ENCODE data around the gene ZMYM1. TPM values are rescaled to one million over a fixed set of nuclear protein-coding genes. Genes with fewer than 3 reads are reported as not detected.
"Not testable (repeated sequence)": the region's sequence is repeated elsewhere in the genome, so short reads cannot be mapped to it uniquely, and the experiment has no call there.

The ZMYM1 gene
- total RNA-seq, 4 donors from 2014 or later = 7.3 to 19.1 (median 14.5) TPM

DNA sequence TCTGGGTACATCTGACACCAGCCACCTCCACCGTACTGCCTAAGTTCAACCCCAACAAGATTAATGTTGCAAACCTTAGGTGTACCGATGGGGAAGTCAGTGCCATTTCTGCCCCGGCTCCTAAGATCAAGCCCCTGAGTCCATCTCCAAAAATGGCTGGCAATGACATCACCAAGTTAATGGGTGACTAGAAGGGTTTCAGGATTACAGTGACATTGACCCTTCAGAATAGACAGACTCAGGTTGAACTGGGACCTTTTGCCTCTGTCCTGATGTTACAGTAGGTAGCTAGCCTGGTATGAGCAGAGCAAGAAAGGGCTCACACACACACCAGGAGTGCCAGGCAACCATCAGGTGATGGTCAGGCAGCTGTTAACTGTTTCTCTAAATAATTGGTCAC lies 25.8 kb upstream of the ZMYM1 start:
- DNase-seq (ENCODE audit: extremely low spot score) = peak; percentile 50
- Histone ChIP-seq H3K36me3 (no peaks in the 10 kb centered on the region), H3K27ac (replicated peaks in 1 of 4) (no peak overlapping the region), H3K9me3 (no peaks in the 10 kb centered on the region), H3K4me1 (no peaks in the 10 kb centered on the region), H3K4me3 (no peak overlapping the region), H3K27me3 (peaks cover 0 to 5% (median 0%) of the 10 kb centered on the region in 4 donors)
- WGBS = 88% methylated on average over 3 of the region's 3 CpGs
- intact Hi-C loops (cut with DNase I) = no loop called here
- TF ChIP-seq EP300 (IDR thresholded peaks at IDR 0.05) (no peak), POLR2AphosphoS5 (IDR thresholded peaks at IDR 0.05) (no peak), POLR2A (IDR thresholded peaks at IDR 0.05; ENCODE audit: low read depth) (no peak)
- TF ChIP-seq, protein P1, sequence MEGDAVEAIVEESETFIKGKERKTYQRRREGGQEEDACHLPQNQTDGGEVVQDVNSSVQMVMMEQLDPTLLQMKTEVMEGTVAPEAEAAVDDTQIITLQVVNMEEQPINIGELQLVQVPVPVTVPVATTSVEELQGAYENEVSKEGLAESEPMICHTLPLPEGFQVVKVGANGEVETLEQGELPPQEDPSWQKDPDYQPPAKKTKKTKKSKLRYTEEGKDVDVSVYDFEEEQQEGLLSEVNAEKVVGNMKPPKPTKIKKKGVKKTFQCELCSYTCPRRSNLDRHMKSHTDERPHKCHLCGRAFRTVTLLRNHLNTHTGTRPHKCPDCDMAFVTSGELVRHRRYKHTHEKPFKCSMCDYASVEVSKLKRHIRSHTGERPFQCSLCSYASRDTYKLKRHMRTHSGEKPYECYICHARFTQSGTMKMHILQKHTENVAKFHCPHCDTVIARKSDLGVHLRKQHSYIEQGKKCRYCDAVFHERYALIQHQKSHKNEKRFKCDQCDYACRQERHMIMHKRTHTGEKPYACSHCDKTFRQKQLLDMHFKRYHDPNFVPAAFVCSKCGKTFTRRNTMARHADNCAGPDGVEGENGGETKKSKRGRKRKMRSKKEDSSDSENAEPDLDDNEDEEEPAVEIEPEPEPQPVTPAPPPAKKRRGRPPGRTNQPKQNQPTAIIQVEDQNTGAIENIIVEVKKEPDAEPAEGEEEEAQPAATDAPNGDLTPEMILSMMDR (IDR thresholded peaks at IDR 0.05) = no peak

DNA sequence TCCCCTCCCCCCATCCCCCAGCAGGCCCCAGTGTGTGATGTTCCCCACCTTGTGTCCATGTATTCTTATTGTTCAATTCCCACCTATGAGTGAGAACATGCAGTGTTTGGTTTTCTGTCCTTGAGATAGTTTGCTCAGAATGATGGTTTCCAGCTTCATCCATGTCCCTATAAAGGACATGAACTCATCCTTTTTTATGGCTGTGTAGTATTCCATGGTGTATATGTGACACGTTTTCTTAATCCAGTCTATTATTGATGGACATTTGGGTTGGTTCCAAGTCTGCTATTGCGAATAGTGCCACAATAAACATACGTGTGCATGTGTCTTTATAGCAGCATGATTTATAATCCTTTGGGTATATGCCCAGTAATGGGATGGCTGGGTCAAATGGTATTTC lies 24.9 kb upstream of the ZMYM1 start:
- H3K27ac ChIP-seq (replicated peaks in 1 of 4); H3K36me3 ChIP-seq; DNase-seq (ENCODE audit: extremely low spot score); intact Hi-C loops (cut with DNase I); H3K4me1 ChIP-seq; H3K4me3 ChIP-seq; H3K9me3 ChIP-seq: not testable (repeated sequence)
- 82% methylated on average over 3 of the region's 3 CpGs for WGBS
- H3K27me3 ChIP-seq = peaks cover 0 to 11% (median 0%) of the 10 kb centered on the region in 4 donors

DNA sequence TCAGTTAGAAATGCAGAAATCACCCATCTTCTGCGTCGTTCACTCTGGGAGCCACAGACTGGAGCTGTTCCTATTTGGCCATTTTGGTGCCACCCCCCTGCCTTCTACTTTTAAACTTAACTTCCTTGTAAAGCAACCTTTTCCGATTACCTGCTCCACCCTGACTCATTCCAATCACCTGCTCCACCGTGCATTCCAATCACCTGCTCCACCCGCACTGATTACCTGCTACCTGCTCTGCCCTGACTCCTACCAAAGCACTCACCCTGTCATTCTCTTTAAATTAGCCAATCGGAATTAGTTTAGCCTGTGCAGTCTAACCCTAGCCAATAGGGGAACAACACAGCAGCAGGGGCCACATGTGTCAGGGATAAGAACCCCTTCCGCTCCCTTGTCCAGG lies 20.9 kb upstream of the ZMYM1 start:
- H3K4me1 ChIP-seq; H3K4me3 ChIP-seq; intact Hi-C loops (cut with DNase I); H3K36me3 ChIP-seq; H3K9me3 ChIP-seq; DNase-seq (ENCODE audit: extremely low spot score); H3K27ac ChIP-seq (replicated peaks in 1 of 4): not testable (repeated sequence)
- WGBS = 92% methylated on average over 7 of the region's 7 CpGs
- peaks cover 0 to 11% (median 0%) of the 10 kb centered on the region in 4 donors for H3K27me3 ChIP-seq

DNA sequence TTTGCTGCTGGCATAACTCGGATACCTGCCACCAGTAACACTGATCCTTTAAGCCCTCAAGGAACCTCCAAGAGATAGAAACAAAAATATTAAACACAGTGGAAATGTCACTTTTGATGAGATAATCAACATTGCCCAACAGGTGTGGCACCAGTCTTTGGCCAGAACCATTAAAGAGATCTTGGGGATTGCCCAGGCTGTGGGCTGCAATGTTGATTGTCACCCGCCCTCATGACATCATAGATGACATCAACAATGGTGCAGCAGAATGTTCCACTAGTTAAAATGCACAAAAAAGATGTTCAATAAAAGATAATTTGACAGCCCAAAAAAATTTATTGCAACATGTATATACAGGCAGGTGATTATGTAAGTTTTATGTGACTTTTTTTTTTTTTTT lies 20.2 kb upstream of the ZMYM1 start:
- Histone ChIP-seq H3K4me1 (no peaks in the 10 kb centered on the region), H3K27me3 (peaks cover 0 to 11% (median 0%) of the 10 kb centered on the region in 4 donors), H3K36me3 (no peaks in the 10 kb centered on the region), H3K27ac (replicated peaks in 1 of 4) (no peak overlapping the region), H3K4me3 (no peak overlapping the region), H3K9me3 (no peaks in the 10 kb centered on the region)
- DNase-seq (ENCODE audit: extremely low spot score) = no peak
- intact Hi-C loops (cut with DNase I) = no loop called here
- TF ChIP-seq POLR2A (IDR thresholded peaks at IDR 0.05; ENCODE audit: low read depth) = no peak
- TF ChIP-seq EP300 (IDR thresholded peaks at IDR 0.05) = no peak
- TF ChIP-seq, protein P1 (IDR thresholded peaks at IDR 0.05) = no peak
- TF ChIP-seq POLR2AphosphoS5 (IDR thresholded peaks at IDR 0.05) = no peak
- 76% methylated on average over 2 of the region's 2 CpGs for WGBS

DNA sequence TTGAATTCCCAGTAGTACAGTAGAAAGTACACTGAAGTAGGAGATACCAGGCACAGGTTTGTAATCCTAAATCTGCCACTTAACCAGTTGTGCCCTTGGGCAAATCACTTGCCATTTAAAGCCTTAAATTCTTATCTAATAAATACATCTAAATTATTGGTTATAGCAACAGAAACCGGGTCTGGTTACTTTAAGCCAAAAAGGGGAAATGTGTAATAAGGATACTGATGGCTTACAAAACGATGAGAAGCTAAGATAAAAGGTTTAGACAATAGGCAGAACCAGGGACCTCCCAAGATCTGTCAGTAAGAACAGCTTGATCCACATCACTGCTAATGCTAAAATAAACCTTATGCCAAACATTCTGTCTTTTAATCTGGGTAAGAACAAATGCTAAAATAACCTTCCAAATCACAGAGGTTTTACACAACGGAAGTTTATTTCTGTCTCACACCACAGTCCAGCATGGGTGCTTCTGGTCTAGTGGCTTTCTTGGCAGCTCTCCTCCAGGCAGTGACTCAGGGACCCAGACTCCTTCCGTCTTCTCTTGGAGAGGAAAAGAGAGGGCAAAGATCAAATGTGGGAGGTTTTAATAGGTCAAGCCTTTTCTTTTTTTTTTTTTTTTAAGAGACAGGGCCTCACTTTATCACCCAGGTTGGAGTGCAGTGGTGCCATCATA lies 16.5 kb upstream of the ZMYM1 start:
- Histone ChIP-seq H3K4me3 (no peak overlapping the region), H3K4me1 (no peaks in the 10 kb centered on the region), H3K9me3 (no peaks in the 10 kb centered on the region), H3K36me3 (no peaks in the 10 kb centered on the region), H3K27ac (replicated peaks in 1 of 4) (no peak overlapping the region), H3K27me3 (peaks cover 0 to 11% (median 0%) of the 10 kb centered on the region in 4 donors)
- TF ChIP-seq, protein P1 (IDR thresholded peaks at IDR 0.05) = no peak
- TF ChIP-seq POLR2AphosphoS5 (IDR thresholded peaks at IDR 0.05) (no peak), POLR2A (IDR thresholded peaks at IDR 0.05; ENCODE audit: low read depth) (no peak), EP300 (IDR thresholded peaks at IDR 0.05) (no peak)
- peak; percentile 19 for DNase-seq (ENCODE audit: extremely low spot score)
- WGBS = 39% methylated on average over 4 of the region's 4 CpGs
- intact Hi-C loops (cut with DNase I) = no loop called here

DNA sequence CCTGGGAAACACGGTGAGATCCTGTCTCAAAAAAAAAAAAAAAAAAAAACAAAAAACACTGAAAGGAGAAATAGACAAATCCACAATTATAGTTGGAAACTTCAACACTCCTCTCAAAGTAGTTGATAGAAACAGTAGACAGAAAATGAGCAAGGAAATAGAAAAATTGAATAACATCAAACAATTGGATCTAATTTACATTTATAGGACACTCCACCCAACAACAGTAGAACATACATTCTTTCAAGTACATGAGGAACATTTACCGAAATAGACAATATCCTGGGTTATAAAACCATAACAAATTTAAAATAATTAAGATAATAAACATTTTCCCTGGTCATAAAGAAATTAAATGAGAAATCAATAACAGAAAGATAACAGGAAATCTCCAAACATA lies 14.9 kb upstream of the ZMYM1 start:
- TF ChIP-seq, protein P1 (IDR thresholded peaks at IDR 0.05) = no peak
- no peak for TF ChIP-seq POLR2A (IDR thresholded peaks at IDR 0.05; ENCODE audit: low read depth)
- TF ChIP-seq EP300 (IDR thresholded peaks at IDR 0.05) = no peak
- no peak for TF ChIP-seq POLR2AphosphoS5 (IDR thresholded peaks at IDR 0.05)
- Histone ChIP-seq H3K9me3 (no peaks in the 10 kb centered on the region), H3K4me3 (no peak overlapping the region), H3K27ac (replicated peaks in 1 of 4) (no peak overlapping the region), H3K4me1 (no peaks in the 10 kb centered on the region), H3K36me3 (no peaks in the 10 kb centered on the region), H3K27me3 (no peaks in the 10 kb centered on the region)
- intact Hi-C loops (cut with DNase I) = no loop called here
- DNase-seq (ENCODE audit: extremely low spot score) = no peak
- WGBS = 81% methylated on average over 2 of the region's 2 CpGs
